ENCODE data around the gene HHIPL1. TPM values are rescaled to one million over a fixed set of nuclear protein-coding genes. Genes with fewer than 3 reads are reported as not detected.

Gene HHIPL1
- total RNA-seq, 1 experiment from 2014 or later = 2.6 TPM

DNA sequence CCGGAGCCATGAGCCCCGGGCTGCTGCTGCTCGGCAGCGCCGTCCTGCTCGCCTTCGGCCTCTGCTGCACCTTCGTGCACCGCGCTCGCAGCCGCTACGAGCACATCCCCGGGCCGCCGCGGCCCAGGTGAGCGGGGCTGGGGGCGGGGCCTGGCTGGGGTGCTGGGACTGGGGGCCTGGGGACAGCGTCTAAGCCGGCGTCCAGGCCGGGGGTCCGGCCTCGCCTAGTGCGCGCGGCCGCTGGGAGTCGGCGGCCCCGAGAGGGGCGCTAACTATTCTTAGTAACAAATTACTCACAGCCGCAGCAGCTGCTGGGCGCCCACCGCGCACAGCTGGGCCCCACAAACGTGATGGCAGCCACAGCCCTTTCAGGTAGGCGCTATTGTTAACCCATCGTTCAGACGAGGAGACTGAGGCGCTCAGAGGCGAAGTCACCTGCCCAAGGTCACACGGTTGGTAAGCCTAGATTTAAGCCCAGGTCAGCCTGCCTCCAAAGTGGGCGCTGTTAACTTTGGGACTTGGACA lies 39.5 kb downstream of the HHIPL1 start:
- Histone ChIP-seq H3K4me1 (ENCODE audit: insufficient read depth, low read length) (no peaks in the 10 kb centered on the region), H4K20me1 (ENCODE audit: control insufficient read depth, insufficient read depth, insufficient read length) (no peaks in the 10 kb centered on the region), H4K91ac (ENCODE audit: insufficient read length, low read depth, low read length) (no peak overlapping the region), H4K8ac (replicated peaks; ENCODE audit: insufficient read length, low read depth, low read length) (no peak overlapping the region), H3K18ac (ENCODE audit: insufficient read length, low read depth, low read length) (no peak overlapping the region), H3K27me3 (ENCODE audit: insufficient read depth, low read length) (no peaks in the 10 kb centered on the region), H2BK120ac (ENCODE audit: low read depth, low read length, poor library complexity, severe bottlenecking) (no peak overlapping the region), H3K79me2 (ENCODE audit: insufficient read depth, low read length) (no peaks in the 10 kb centered on the region), H2BK15ac (ENCODE audit: low read depth, low read length) (no peak overlapping the region), H3K4me2 (ENCODE audit: insufficient read depth, insufficient read length, low read length) (peak overlapping the region; percentile 42), H3K14ac (ENCODE audit: insufficient read depth, low read length) (no peak overlapping the region), H3K56ac (ENCODE audit: insufficient read length, low read depth, low read length) (no peak overlapping the region), H3K9me3 (ENCODE audit: control insufficient read depth, low read depth, low read length) (no peaks in the 10 kb centered on the region), H2AK5ac (ENCODE audit: insufficient read length, low read length) (no peak overlapping the region), H3K4ac (ENCODE audit: low read depth, low read length) (no peak overlapping the region), H2BK20ac (ENCODE audit: low read depth, low read length, poor library complexity, severe bottlenecking) (no peak overlapping the region), H2BK5ac (ENCODE audit: insufficient read length, low read length) (no peak overlapping the region), H3K79me1 (ENCODE audit: insufficient read depth, low read depth, low read length, poor library complexity, severe bottlenecking) (no peaks in the 10 kb centered on the region), H2AFZ (ENCODE audit: low read length) (no peak overlapping the region), H2BK12ac (ENCODE audit: insufficient read length, low read depth, low read length) (no peak overlapping the region), H3K9ac (ENCODE audit: extremely low read depth, insufficient read length, low read length) (no peak overlapping the region), H3K23ac (ENCODE audit: insufficient read length, low read depth, low read length) (no peak overlapping the region), H3T11ph (ENCODE audit: low read length) (no peak overlapping the region), H3K27ac (ENCODE audit: insufficient read length, low read depth, low read length) (no peak overlapping the region), H3K23me2 (ENCODE audit: insufficient read length, low read depth, low read length, poor library complexity, severe bottlenecking) (peaks cover 8% of the 10 kb centered on the region), H4K5ac (ENCODE audit: insufficient read length, low read depth, low read length) (no peak overlapping the region)
- peaks cover 20 to 34% of the 10 kb centered on the region in 2 experiments for H3K4me1 Mint-ChIP-seq
- WGBS (ENCODE audit: extremely low coverage, insufficient read length, low lambda C conversion rate) = no CpG with 5 or more reads among the region's 45 CpGs
- no peaks in the 10 kb centered on the region for H3K9me3 Mint-ChIP-seq
- peak overlapping the region; percentile 58 to 80; a peak in 4 of 5 replicates for H3K4me3 Mint-ChIP-seq
- TF ChIP-seq, protein P1, sequence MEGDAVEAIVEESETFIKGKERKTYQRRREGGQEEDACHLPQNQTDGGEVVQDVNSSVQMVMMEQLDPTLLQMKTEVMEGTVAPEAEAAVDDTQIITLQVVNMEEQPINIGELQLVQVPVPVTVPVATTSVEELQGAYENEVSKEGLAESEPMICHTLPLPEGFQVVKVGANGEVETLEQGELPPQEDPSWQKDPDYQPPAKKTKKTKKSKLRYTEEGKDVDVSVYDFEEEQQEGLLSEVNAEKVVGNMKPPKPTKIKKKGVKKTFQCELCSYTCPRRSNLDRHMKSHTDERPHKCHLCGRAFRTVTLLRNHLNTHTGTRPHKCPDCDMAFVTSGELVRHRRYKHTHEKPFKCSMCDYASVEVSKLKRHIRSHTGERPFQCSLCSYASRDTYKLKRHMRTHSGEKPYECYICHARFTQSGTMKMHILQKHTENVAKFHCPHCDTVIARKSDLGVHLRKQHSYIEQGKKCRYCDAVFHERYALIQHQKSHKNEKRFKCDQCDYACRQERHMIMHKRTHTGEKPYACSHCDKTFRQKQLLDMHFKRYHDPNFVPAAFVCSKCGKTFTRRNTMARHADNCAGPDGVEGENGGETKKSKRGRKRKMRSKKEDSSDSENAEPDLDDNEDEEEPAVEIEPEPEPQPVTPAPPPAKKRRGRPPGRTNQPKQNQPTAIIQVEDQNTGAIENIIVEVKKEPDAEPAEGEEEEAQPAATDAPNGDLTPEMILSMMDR (conservative IDR thresholded peaks at IDR 0.05) = no peak
- H3K36me3 Mint-ChIP-seq (ENCODE audit: insufficient read depth in 1 of 3, low read depth in 3 of 3) = no peaks in the 10 kb centered on the region
- peaks cover 13% of the 10 kb centered on the region for H3K27me3 Mint-ChIP-seq (ENCODE audit: low read depth)
- H3K27ac Mint-ChIP-seq = no peak overlapping the region
- no peak for DNase-seq

Measured in H9 (cell line).